Measurements from ENCODE around the gene APOBEC3H. TPM values are rescaled to one million over a fixed set of nuclear protein-coding genes. Genes with fewer than 3 reads are reported as not detected.
A peak's percentile ranks its signal among the peaks of the same experiment; 100 is the strongest.

Gene APOBEC3H
- total RNA-seq, 2 donors from 2014 or later = not detected

DNA sequence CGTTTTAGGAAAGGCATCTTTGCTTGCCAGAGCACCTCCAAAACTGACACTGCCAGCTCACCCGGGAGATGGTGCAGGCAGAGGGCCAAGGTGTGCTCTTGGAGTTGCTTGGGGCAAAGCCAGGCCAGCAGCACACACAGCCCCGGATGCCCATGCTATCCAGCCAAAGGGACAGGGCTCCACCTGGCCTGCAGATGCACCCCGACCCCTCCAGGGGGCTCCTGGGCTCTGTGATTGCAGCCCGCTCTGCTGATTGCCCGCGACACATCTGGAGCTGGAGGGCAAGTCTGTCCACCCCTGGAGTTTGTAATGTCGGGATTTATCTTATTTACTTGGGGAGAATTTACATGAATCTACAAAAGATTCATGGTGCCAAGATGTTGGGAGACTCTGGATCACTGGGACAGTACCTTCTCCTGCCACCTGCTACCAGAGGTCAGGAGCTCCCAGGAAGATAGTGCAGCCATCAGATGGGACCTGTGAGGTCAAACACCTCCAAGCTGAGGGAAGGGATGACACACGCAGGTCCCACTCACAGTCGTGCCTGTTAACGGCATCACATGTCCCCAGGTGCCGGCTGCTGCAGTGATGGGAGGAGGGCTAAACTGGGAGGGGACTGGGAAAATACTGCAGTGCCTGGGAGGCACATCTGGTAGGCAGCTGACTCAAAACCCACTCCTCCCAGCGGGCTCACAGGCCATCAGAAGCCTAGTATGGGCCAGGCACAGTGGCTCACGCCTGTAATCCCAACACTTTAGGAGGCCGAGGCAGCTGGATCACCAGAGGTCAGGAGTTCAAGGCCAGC is 38.2 kb downstream of the APOBEC3H start:
- H3K27ac ChIP-seq = no peak overlapping the region
- ATAC-seq = peak; percentile 31

GRCh38 chr22:39136317-39136716 is 39.3 kb downstream of the APOBEC3H start:
- DNase-seq (no peak), ATAC-seq (no peak)
- Histone ChIP-seq H3K27me3 (no peaks in the 10 kb centered on the region), H3K27ac (no peak overlapping the region), H3K4me1 (no peaks in the 10 kb centered on the region), H3K4me3 (no peak overlapping the region), H3K36me3 (replicated peaks in 1 of 2; ENCODE audit: insufficient read depth in 1 of 2, low read depth in 2 of 2) (no peaks in the 10 kb centered on the region), H3K9me3 (no peaks in the 10 kb centered on the region)
- no peak for TF ChIP-seq POLR2A (IDR thresholded peaks at IDR 0.05)
- WGBS, 2 donors = 91% methylated on average over 8 of the region's 8 CpGs; no CpG with 5 or more reads in 1 of the 2 donors
- intact Hi-C loops (cut with DNase I) = no loop called here

More for the DNA sequence above, 38.2 kb downstream of the APOBEC3H start:
- intact Hi-C loops (cut with DNase I) = no loop called here
- no peaks in the 10 kb centered on the region for H3K27me3 ChIP-seq
- H3K36me3 ChIP-seq (replicated peaks in 1 of 2; ENCODE audit: insufficient read depth in 1 of 2, low read depth in 2 of 2) = no peaks in the 10 kb centered on the region
- 44 to 57% methylated on average over 10 to 15 of the region's 15 CpGs for WGBS, 2 donors
- no peaks in the 10 kb centered on the region for H3K4me1 ChIP-seq
- H3K9me3 ChIP-seq = no peaks in the 10 kb centered on the region
- peak in 4 of 7 experiments; percentile 23 to 41 (median 34) for TF ChIP-seq CTCF (IDR thresholded peaks at IDR 0.05)
- TF ChIP-seq POLR2A (IDR thresholded peaks at IDR 0.05) = no peak
- DNase-seq = peak in 3 of 4 donors; percentile 22 to 44 (median 28)
- no peak overlapping the region for H3K4me3 ChIP-seq

- no peaks in the 10 kb centered on the region for H3K36me3 ChIP-seq (replicated peaks in 1 of 2; ENCODE audit: insufficient read depth in 1 of 2, low read depth in 2 of 2)
- intact Hi-C loops (cut with DNase I) = no loop called here
Measured at GRCh38 chr22:39138357-39138997, 41.4 kb downstream of the APOBEC3H start.

DNA sequence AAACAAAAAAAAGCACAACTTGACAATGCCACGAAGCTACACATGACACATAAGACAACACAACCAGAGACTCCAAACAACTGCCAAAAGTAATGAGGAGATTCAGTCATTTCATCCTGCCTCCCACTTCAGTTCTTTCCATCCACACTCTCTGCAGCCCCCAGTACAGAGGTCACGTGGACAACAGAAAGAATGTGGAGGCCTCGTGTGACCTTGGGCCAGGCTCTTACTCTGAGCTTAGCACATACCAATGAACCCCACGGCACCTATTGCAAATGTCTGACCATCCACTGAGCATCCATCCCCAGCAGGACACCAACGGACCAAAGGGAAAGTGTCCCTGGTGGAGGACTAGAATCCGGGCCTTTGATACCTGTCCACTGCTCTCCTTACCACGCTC is 42.9 kb downstream of the APOBEC3H start:
- Histone ChIP-seq H3K9me3 (no peaks in the 10 kb centered on the region), H3K27ac (no peak overlapping the region), H3K4me3 (no peak overlapping the region), H3K36me3 (replicated peaks in 1 of 2; ENCODE audit: insufficient read depth in 1 of 2, low read depth in 2 of 2) (no peaks in the 10 kb centered on the region), H3K4me1 (peaks cover 12% of the 10 kb centered on the region), H3K27me3 (no peaks in the 10 kb centered on the region)
- ATAC-seq = no peak
- TF ChIP-seq POLR2A (IDR thresholded peaks at IDR 0.05) (no peak), CTCF (IDR thresholded peaks at IDR 0.05) (no peak)
- intact Hi-C loops (cut with DNase I) = no loop called here
- WGBS, 2 donors = 78 to 84% methylated on average over 7 of the region's 7 CpGs
- no peak for DNase-seq

More at GRCh38 chr22:39138357-39138997, 41.4 kb downstream of the APOBEC3H start:
- Histone ChIP-seq H3K9me3 (no peaks in the 10 kb centered on the region), H3K27me3 (no peaks in the 10 kb centered on the region), H3K4me1 (no peaks in the 10 kb centered on the region), H3K4me3 (no peak overlapping the region), H3K27ac (no peak overlapping the region)
- no peak for ATAC-seq
- TF ChIP-seq POLR2A (IDR thresholded peaks at IDR 0.05) (no peak), CTCF (IDR thresholded peaks at IDR 0.05) (no peak)
- WGBS, 2 donors = 82 to 86% methylated on average over 12 to 14 of the region's 14 CpGs
- DNase-seq = no peak

GRCh38 chr22:39142088-39142680 is 45.1 kb downstream of the APOBEC3H start:
- Histone ChIP-seq H3K36me3 (replicated peaks in 1 of 2; ENCODE audit: insufficient read depth in 1 of 2, low read depth in 2 of 2) (no peaks in the 10 kb centered on the region), H3K27ac (no peak overlapping the region), H3K27me3 (no peaks in the 10 kb centered on the region), H3K4me3 (no peak overlapping the region), H3K9me3 (no peaks in the 10 kb centered on the region), H3K4me1 (peaks cover 29% of the 10 kb centered on the region)
- WGBS, 2 donors = 92% methylated on average over 9 to 14 of the region's 14 CpGs
- ATAC-seq (no peak), DNase-seq (no peak)
- intact Hi-C loops (cut with DNase I) = no loop called here
- TF ChIP-seq POLR2A (IDR thresholded peaks at IDR 0.05) = no peak
- TF ChIP-seq CTCF (IDR thresholded peaks at IDR 0.05) = no peak
